NB4 (cell line): ENCODE data around the gene KRTAP4-2.
"Not testable (repeated sequence)": the region's sequence is repeated elsewhere in the genome, so short reads cannot be mapped to it uniquely, and the experiment has no call there.

Experiments used
- DNase-seq: peaks from one replicate; pipeline ENCODE4 v3.0.0; 2010; ENCODE audit warnings: low read depth
- H3K4me3 ChIP-seq: one replicate; pipeline ENCODE4 v1.5.1; 2011; ENCODE audit warnings: mild to moderate bottlenecking, low read depth, low read length, moderate library complexity
- MYC ChIP-seq: IDR thresholded peaks from 2 replicates; pipeline ENCODE4 v1.6.1; 2011; ENCODE audit warnings: low read depth, low read length
- POLR2A ChIP-seq: IDR thresholded peaks from 2 replicates; pipeline ENCODE4 v1.6.1; 2011; ENCODE audit warnings: mild to moderate bottlenecking; ENCODE audit not compliant: insufficient read length; ENCODE audit errors: extremely low read depth
- TF ChIP-seq, protein P1 (sequence below): IDR thresholded peaks from 2 replicates; pipeline ENCODE4 v1.6.1; 2011; ENCODE audit warnings: low read depth, low read length
- TF ChIP-seq, protein P2 (sequence below): IDR thresholded peaks from one replicate; pipeline ENCODE4 v1.5.1; 2012; ENCODE audit warnings: low read depth, low read length

Gene KRTAP4-2

DNA sequence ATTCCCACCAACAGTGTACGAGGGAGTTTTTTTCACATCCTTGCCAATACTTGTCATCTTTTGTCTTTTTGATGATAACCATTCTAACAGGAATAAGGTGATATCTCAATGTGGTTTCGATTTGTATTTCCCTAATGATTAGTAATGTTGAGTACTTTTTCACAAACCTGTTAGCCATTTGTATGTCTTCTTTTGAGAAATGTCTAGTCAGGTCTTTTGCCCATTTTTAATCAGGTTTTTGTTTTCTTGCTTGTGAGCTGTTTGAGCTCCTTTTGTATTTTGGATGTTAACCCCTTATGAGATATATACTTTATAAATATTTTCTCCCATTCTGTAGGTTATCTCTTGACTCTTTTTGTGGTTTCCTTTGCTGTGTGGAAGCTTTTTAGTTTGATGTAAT lies 26.5 kb downstream of the KRTAP4-2 start:
- no peak for DNase-seq
- no peak overlapping the region for H3K4me3 ChIP-seq
- TF ChIP-seq, protein P1, sequence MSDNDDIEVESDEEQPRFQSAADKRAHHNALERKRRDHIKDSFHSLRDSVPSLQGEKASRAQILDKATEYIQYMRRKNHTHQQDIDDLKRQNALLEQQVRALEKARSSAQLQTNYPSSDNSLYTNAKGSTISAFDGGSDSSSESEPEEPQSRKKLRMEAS = no peak
- TF ChIP-seq, protein P2, sequence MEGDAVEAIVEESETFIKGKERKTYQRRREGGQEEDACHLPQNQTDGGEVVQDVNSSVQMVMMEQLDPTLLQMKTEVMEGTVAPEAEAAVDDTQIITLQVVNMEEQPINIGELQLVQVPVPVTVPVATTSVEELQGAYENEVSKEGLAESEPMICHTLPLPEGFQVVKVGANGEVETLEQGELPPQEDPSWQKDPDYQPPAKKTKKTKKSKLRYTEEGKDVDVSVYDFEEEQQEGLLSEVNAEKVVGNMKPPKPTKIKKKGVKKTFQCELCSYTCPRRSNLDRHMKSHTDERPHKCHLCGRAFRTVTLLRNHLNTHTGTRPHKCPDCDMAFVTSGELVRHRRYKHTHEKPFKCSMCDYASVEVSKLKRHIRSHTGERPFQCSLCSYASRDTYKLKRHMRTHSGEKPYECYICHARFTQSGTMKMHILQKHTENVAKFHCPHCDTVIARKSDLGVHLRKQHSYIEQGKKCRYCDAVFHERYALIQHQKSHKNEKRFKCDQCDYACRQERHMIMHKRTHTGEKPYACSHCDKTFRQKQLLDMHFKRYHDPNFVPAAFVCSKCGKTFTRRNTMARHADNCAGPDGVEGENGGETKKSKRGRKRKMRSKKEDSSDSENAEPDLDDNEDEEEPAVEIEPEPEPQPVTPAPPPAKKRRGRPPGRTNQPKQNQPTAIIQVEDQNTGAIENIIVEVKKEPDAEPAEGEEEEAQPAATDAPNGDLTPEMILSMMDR = no peak
- TF ChIP-seq MYC = no peak

DNA sequence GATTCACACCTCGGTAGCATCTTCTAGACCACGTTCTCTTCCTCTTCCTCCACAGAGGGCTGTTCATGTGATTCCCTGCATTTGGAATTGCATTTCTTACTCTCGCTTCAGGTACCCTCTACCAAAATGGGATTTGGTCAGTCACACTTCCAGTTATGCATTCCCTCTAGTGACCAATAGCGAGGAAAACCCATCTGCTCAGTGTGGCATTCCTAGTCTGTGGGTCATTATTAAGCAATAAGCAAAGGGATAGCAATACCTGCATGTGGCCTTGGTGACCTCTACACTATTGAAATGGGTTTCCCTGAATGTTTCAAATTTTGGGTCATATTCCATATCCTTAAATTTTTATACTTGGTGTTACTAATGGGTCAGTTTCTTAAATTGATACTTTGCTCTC lies 28.0 kb downstream of the KRTAP4-2 start:
- DNase-seq = no peak
- H3K4me3 ChIP-seq = no peak overlapping the region
- TF ChIP-seq, protein P1 = no peak
- no peak for TF ChIP-seq MYC

DNA sequence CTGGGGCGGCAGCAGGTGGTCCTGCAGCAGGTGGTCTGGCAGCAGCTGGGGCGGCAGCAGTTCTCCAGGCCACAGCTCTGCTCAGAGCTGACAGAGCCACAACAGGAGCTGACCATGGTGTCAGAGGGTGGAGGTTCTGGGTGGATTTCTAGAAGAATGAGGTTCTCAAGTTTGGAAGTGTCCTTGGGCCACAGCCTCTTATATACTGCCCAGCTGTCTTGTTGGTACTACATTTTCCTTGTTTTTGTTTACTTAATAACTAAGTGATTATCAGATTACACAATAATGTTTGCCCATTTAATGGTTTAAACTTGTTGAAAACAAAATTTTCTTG lies 28.4 kb downstream of the KRTAP4-2 start, which contains the start of gene KRTAP4-5:
TSS of gene KRTAP4-5 (minus strand) at position 174 of the 334 bp plus-strand sequence. CDS start at position 116, 58 bp downstream.
- DNase-seq = no peak
- H3K4me3 ChIP-seq = no peak within 1 kb of the TSS
- TF ChIP-seq MYC (no peak), POLR2A (no peak)
- TF ChIP-seq, protein P1 = no peak
- TF ChIP-seq, protein P2 = no peak

DNA sequence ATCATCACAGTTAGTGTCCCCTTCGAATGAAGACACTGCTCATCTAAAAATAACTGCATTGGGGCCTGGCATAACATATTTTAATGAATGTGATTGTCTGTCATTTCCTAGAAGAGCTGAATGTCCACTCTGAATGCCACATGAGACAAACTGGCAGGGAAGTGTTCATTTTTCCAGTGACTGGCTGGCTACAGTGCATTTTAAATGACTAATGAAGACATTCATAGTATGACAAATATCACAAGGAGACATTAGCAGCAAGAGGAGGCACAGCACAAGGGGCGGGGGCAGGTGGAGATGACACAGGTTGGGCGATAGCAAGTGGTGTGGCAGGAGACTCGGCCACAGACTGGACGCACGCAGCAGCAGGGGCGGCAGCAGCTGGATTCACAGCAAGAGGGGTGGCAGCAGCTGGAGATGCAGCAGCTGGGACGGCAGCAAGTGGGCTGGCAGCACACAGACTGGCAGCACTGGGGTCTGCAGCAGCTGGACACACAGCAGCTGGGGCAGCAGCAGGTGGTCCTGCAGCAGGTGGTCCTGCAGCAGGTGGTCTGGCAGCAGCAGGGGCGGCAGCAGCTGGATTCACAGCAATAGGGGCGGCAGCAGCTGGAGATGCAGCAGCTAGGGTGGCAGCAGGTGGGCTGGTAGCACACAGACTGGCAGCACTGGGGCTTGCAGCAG lies 28.9 kb downstream of the KRTAP4-2 start:
- DNase-seq, H3K4me3 ChIP-seq: not testable (repeated sequence)

DNA sequence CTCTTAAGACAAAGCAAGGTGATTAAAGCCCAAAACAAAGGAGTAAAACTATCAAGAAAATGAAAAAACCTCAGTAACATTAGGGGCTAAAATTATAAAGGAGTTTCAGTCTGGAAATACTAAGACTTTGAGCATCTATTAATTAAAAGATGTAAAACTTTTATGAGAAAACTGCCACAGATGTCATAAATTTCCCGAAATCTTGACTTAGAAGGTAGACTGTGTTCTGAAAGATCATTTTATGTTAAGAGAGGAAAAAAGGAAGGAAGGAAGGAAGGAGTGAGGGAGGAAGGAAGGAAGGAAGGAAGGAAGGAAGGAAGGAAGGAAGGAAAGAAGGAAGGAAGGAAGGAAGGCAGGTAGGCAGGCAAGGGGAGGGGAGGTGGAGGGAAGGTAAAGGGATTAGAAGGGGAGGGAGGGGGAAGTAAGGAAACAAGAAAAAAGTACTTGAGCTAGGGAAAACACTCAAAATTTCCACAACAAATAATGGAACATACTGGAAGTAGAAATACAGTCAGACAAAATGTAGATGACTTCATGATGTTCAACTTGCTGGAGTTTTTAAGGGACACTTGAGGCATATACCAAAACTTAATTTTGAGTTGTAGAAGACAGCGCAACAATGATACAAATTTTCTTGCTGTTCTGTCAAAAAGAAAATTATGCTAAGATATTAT lies 30.4 kb downstream of the KRTAP4-2 start:
- TF ChIP-seq MYC (no peak), POLR2A (no peak)
- TF ChIP-seq, protein P2 = no peak
- TF ChIP-seq, protein P1 = no peak
- no peak overlapping the region for H3K4me3 ChIP-seq
- no peak for DNase-seq

DNA sequence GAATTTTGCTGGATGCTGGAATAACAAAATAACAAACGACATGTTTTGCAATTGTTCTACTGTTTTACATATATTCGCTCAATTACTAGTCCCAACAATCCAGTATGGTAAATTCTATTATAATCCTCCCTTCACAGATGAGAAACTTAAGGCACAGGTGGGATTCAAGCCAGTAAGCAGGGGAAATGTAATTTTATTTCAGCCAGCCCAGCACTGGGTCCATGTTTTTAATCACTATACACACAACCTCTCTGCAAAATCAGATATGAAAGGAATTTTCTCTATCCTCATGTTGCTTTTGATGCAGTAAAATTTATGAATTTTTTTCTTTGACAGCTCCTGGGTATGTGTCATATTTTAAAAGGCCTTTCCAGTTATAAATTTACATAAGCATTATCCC lies 32.8 kb downstream of the KRTAP4-2 start:
- TF ChIP-seq, protein P1 = no peak
- TF ChIP-seq, protein P2 = no peak
- TF ChIP-seq POLR2A = no peak
- TF ChIP-seq MYC = no peak
- DNase-seq = no peak
- no peak overlapping the region for H3K4me3 ChIP-seq
